Cardiac fibroblast (primary cell): Measurements from ENCODE around the gene ZNF14.

Experiments used
- DNase-seq, 2 donors: peaks; one replicate each; pipeline versions ENCODE4 v3.0.0 to v3.0.0-alpha.2; 2010; ENCODE audit warnings: low read depth in 2 of 2
- H3K4me3 ChIP-seq, 2 donors: replicated peaks in 1 of 2; 1 replicate in 1 of 2; 2 replicates in 1 of 2; pipeline ENCODE4 v1.5.1; 2011; ENCODE audit warnings: low read depth in 2 of 2, low read length in 2 of 2, mild to moderate bottlenecking in 2 of 2, moderate library complexity in 1 of 2
- CTCF ChIP-seq: IDR thresholded peaks from one replicate; pipeline ENCODE4 v1.5.1; 2011; ENCODE audit warnings: low read depth, mild to moderate bottlenecking, low read length, inconsistent platforms

The ZNF14 gene

GRCh38 chr19:19738564-19738963, 5.7 kb upstream of the ZNF14 start:
- H3K4me3 ChIP-seq: no peak overlapping the region
- no peak for TF ChIP-seq CTCF
- DNase-seq: no peak

- no peak for TF ChIP-seq CTCF
- H3K4me3 ChIP-seq: no peak overlapping the region
- DNase-seq: no peak
These were observed 4.8 kb upstream of the ZNF14 start for GRCh38 chr19:19737559-19738332.

GRCh38 chr19:19721896-19722295, 11.0 kb downstream of the ZNF14 start:
- no peak for TF ChIP-seq CTCF
- no peak for DNase-seq
- H3K4me3 ChIP-seq: no peak overlapping the region

- no peak overlapping the region for H3K4me3 ChIP-seq
- no peak for TF ChIP-seq CTCF
- no peak for DNase-seq
These were observed 13.1 kb downstream of the ZNF14 start for GRCh38 chr19:19719798-19720197.

GRCh38 chr19:19711934-19712828, 20.7 kb downstream of the ZNF14 start:
- TF ChIP-seq CTCF: no peak
- no peak overlapping the region for H3K4me3 ChIP-seq
- peak in 1 of 2 donors; percentile 9 for DNase-seq

GRCh38 chr19:19711306-19711933, 21.5 kb downstream of the ZNF14 start:
- peak in 1 of 2 donors; percentile 13 for DNase-seq
- H3K4me3 ChIP-seq: no peak overlapping the region
- no peak for TF ChIP-seq CTCF
